A673 (cell line): ENCODE results near the gene VPS35.

Source experiments
- CTCF ChIP-seq: fragments of 300-800, 200-600 bp; sonication (generic); conservative IDR thresholded peaks from 2 replicates; pipeline ENCODE4 v1.5.1; 2017; ENCODE audit warnings: low read depth, mild to moderate bottlenecking, antibody characterized with exemption, low read length, moderate library complexity, mixed read lengths
- EZH2 ChIP-seq: fragments of 200-600 bp; sonication (generic); IDR thresholded peaks from 2 replicates; pipeline ENCODE4 v1.6.1; 2017; ENCODE audit warnings: borderline replicate concordance, low read depth, mild to moderate bottlenecking, mixed read lengths, antibody characterized with exemption, low read length; ENCODE audit not compliant: poor library complexity, severe bottlenecking

- TF ChIP-seq CTCF (no peak), EZH2 (no peak)
Observed at GRCh38 chr16:46618516-46618915, 70.5 kb downstream of the VPS35 start.
